Trophoblast cell (in vitro differentiated cells and primary cell): ENCODE data around the gene NEUROD2.

Source experiments
- DNase-seq, 2 donors: peaks; one replicate each; pipeline ENCODE4 v3.0.0-alpha.2; 2016
- H2AFZ ChIP-seq: 2 replicates; pipeline ENCODE4 v1.6.1; 2013; ENCODE audit warnings: low read length, moderate library complexity, mild to moderate bottlenecking; ENCODE audit not compliant: insufficient read depth, poor library complexity
- H2AK5ac ChIP-seq: 2 replicates; pipeline ENCODE4 v1.6.1; 2013; ENCODE audit warnings: mild to moderate bottlenecking, low read length
- H2BK120ac ChIP-seq: 2 replicates; pipeline ENCODE4 v1.6.1; 2013; ENCODE audit warnings: low read length, mild to moderate bottlenecking, moderate library complexity; ENCODE audit not compliant: insufficient read depth, poor library complexity
- H2BK12ac ChIP-seq: 2 replicates; pipeline ENCODE4 v1.6.1; 2013; ENCODE audit warnings: mild to moderate bottlenecking, low read length, moderate library complexity
- H2BK5ac ChIP-seq: 2 replicates; pipeline ENCODE4 v1.6.1; 2013; ENCODE audit warnings: low read length, low read depth, moderate library complexity, mild to moderate bottlenecking; ENCODE audit not compliant: poor library complexity
- H3K14ac ChIP-seq: 2 replicates; pipeline ENCODE4 v1.6.1; 2013; ENCODE audit warnings: mild to moderate bottlenecking, low read length
- H3K18ac ChIP-seq: 2 replicates; pipeline ENCODE4 v1.6.1; 2013; ENCODE audit warnings: mild to moderate bottlenecking, low read length
- H3K23ac ChIP-seq: 2 replicates; pipeline ENCODE4 v1.6.1; 2013; ENCODE audit warnings: low read length
- H3K27ac ChIP-seq: 2 replicates; pipeline ENCODE4 v1.5.1; 2013; ENCODE audit warnings: low read depth, mild to moderate bottlenecking, inconsistent platforms, low read length, moderate library complexity
- H3K27me3 ChIP-seq: 2 replicates; pipeline ENCODE4 v1.6.1; 2013; ENCODE audit warnings: inconsistent platforms, mild to moderate bottlenecking, low read length, moderate library complexity; ENCODE audit not compliant: insufficient read depth
- H3K36me3 ChIP-seq, 2 experiments: 1 replicate in 1 of 2; 2 replicates in 1 of 2; pipeline ENCODE4 v1.6.1; 2013; ENCODE audit warnings: low read length in 2 of 2, mild to moderate bottlenecking in 2 of 2, moderate library complexity in 1 of 2; ENCODE audit not compliant: insufficient read depth in 2 of 2, control insufficient read depth in 1 of 2
- H3K4ac ChIP-seq: 2 replicates; pipeline ENCODE4 v1.6.1; 2013; ENCODE audit warnings: low read depth, mild to moderate bottlenecking, low read length, moderate library complexity
- H3K4me1 ChIP-seq, 2 experiments: 1 replicate in 1 of 2; 2 replicates in 1 of 2; pipeline ENCODE4 v1.6.1; 2013; ENCODE audit warnings: low read length in 2 of 2, mild to moderate bottlenecking in 2 of 2, moderate library complexity in 1 of 2; ENCODE audit not compliant: insufficient read depth in 2 of 2, control insufficient read depth in 1 of 2
- H3K4me2 ChIP-seq: 2 replicates; pipeline ENCODE4 v1.6.1; 2013; ENCODE audit warnings: inconsistent platforms, mild to moderate bottlenecking, low read length, moderate library complexity
- H3K4me3 ChIP-seq: 2 replicates; pipeline ENCODE4 v1.5.1; 2013; ENCODE audit warnings: mild to moderate bottlenecking, low read depth, low read length, inconsistent platforms
- H3K79me1 ChIP-seq: one replicate; pipeline ENCODE4 v1.6.1; 2013; ENCODE audit warnings: low read length
- H3K79me2 ChIP-seq: 2 replicates; pipeline ENCODE4 v1.6.1; 2013; ENCODE audit warnings: low read length, mild to moderate bottlenecking; ENCODE audit not compliant: control insufficient read depth, insufficient read depth, poor library complexity
- H3K9ac ChIP-seq: 2 replicates; pipeline ENCODE4 v1.6.1; 2013; ENCODE audit warnings: mild to moderate bottlenecking, low read length
- H3K9me3 ChIP-seq: 2 replicates; pipeline ENCODE4 v1.6.1; 2013; ENCODE audit warnings: low read depth, mild to moderate bottlenecking, control low read depth, inconsistent platforms, low read length; ENCODE audit not compliant: insufficient read depth
- H4K12ac ChIP-seq: 2 replicates; pipeline ENCODE4 v1.6.1; 2013; ENCODE audit warnings: low read depth, mild to moderate bottlenecking, low read length, moderate library complexity
- H4K8ac ChIP-seq: 2 replicates; pipeline ENCODE4 v1.6.1; 2013; ENCODE audit warnings: low read depth, mild to moderate bottlenecking, low read length, moderate library complexity
- H4K91ac ChIP-seq: one replicate; pipeline ENCODE4 v1.6.1; 2013; ENCODE audit warnings: low read depth, mild to moderate bottlenecking, low read length, moderate library complexity
- WGBS: extraction: QIAGEN DNeasy Blood & Tissue Kit; methylation state at CpG from one replicate; pipeline ENCODE4 v1.1.7; 2013; ENCODE audit warnings: missing lambda C conversion rate; ENCODE audit not compliant: insufficient read length, insufficient coverage; ENCODE audit errors: extremely low coverage; 5-methylcytosine and 5-hydroxymethylcytosine counted together

Gene NEUROD2

DNA sequence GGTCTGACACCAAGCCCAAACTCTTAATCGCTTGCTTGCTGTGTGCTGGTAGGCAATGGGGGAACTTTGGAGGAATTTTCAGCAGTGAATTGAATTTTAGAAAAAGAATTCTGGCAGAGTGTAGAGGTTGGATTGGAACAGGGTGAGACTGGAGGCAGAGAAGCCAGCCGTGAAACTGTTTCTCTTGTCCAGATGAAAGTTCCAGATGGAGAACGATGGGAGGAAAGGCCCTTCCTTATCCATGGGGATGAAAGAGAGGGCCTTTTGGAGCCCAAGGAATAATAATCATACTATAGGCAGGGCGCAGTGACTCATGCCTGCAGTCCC lies 26.0 kb downstream of the NEUROD2 start:
- Histone ChIP-seq H3K4me3 (no peak overlapping the region), H3K79me1 (no peaks in the 10 kb centered on the region), H3K14ac (no peak overlapping the region), H2BK12ac (no peak overlapping the region), H3K18ac (no peak overlapping the region), H3K4ac (no peak overlapping the region), H3K4me2 (no peak overlapping the region), H3K27ac (no peak overlapping the region), H4K12ac (no peak overlapping the region), H4K8ac (no peak overlapping the region), H3K4me1 (no peaks in the 10 kb centered on the region), H2BK5ac (no peak overlapping the region), H3K9ac (no peak overlapping the region), H3K79me2 (no peaks in the 10 kb centered on the region), H2AFZ (no peak overlapping the region), H3K23ac (no peak overlapping the region), H2AK5ac (no peak overlapping the region), H2BK120ac (no peak overlapping the region), H4K91ac (no peak overlapping the region), H3K36me3 (no peaks in the 10 kb centered on the region), H3K27me3 (no peaks in the 10 kb centered on the region), H3K9me3 (no peaks in the 10 kb centered on the region)
- no CpG with 5 or more reads among the region's 4 CpGs for WGBS
- DNase-seq: no peak

GRCh38 chr17:39581071-39581758 lies 26.5 kb downstream of the NEUROD2 start:
- Histone ChIP-seq H3K14ac (no peak overlapping the region), H4K91ac (no peak overlapping the region), H2AFZ (no peak overlapping the region), H3K4me1 (no peaks in the 10 kb centered on the region), H2BK120ac (no peak overlapping the region), H3K18ac (no peak overlapping the region), H4K8ac (no peak overlapping the region), H2BK5ac (no peak overlapping the region), H3K9ac (no peak overlapping the region), H2AK5ac (no peak overlapping the region), H3K27me3 (no peaks in the 10 kb centered on the region), H3K23ac (no peak overlapping the region), H3K27ac (no peak overlapping the region), H3K4ac (no peak overlapping the region), H2BK12ac (no peak overlapping the region), H3K36me3 (no peaks in the 10 kb centered on the region), H3K9me3 (no peaks in the 10 kb centered on the region), H3K4me2 (no peak overlapping the region), H3K4me3 (no peak overlapping the region), H3K79me1 (no peaks in the 10 kb centered on the region), H4K12ac (no peak overlapping the region), H3K79me2 (no peaks in the 10 kb centered on the region)
- DNase-seq: no peak
- WGBS: no CpG with 5 or more reads among the region's 20 CpGs

GRCh38 chr17:39580082-39580468 lies 27.6 kb downstream of the NEUROD2 start:
- H3K79me1 ChIP-seq: no peaks in the 10 kb centered on the region
- no peak overlapping the region for H2BK120ac ChIP-seq
- no peak overlapping the region for H4K91ac ChIP-seq
- H3K18ac ChIP-seq: no peak overlapping the region
- H2BK12ac ChIP-seq: no peak overlapping the region
- no CpG with 5 or more reads among the region's 7 CpGs for WGBS
- H3K23ac ChIP-seq: no peak overlapping the region
- H3K9me3 ChIP-seq: no peaks in the 10 kb centered on the region
- no peak overlapping the region for H3K9ac ChIP-seq
- H3K4me1 ChIP-seq: no peaks in the 10 kb centered on the region
- no peak overlapping the region for H2AFZ ChIP-seq
- no peak overlapping the region for H4K12ac ChIP-seq
- no peak overlapping the region for H3K4me2 ChIP-seq
- H3K4me3 ChIP-seq: no peak overlapping the region
- H3K4ac ChIP-seq: no peak overlapping the region
- no peak overlapping the region for H2BK5ac ChIP-seq
- H3K79me2 ChIP-seq: no peaks in the 10 kb centered on the region
- H4K8ac ChIP-seq: no peak overlapping the region
- no peak overlapping the region for H3K14ac ChIP-seq
- no peak overlapping the region for H3K27ac ChIP-seq
- H3K27me3 ChIP-seq: no peaks in the 10 kb centered on the region
- H3K36me3 ChIP-seq: no peaks in the 10 kb centered on the region
- DNase-seq: no peak
- no peak overlapping the region for H2AK5ac ChIP-seq

DNA sequence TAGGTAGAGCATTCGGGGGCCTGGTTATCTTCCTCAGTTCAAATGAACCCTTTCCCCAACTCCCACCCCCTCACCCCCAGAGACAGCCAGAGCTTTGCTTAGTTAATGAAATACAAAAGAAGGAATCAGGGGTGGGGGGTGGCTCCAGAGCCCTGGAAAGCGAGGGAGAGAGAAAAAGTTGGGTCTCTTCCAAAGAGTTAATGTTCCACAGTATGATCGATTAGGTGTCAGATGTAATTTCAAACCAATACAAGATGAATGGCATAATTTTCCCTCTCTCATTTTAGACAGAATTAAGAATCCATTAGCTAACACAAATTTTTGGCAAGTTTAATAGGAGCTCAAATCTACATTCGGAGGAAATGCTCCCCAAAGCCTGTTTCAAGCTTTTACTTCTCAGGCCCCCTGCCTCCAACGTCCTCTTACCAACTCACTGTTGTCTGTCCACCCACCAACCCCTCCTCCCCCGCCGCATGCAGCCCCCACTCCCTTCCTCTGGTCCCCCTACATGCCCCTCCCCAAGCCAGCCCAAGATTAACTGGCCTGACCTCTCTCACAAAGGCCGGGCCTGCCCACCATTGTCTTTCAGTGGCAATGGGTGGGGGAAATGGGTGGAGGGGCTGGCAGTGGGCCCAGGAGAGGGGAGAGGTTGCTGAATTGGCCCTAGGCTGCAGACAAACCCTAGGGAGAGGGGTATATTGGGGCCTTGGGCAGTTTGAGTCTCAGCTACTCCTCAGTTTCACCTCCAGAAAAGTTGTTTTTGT lies 28.2 kb downstream of the NEUROD2 start:
- Histone ChIP-seq H2AFZ (no peak overlapping the region), H3K4me1 (no peaks in the 10 kb centered on the region), H2BK5ac (no peak overlapping the region), H2BK120ac (no peak overlapping the region), H3K9me3 (no peaks in the 10 kb centered on the region), H3K27ac (no peak overlapping the region), H3K23ac (no peak overlapping the region), H4K91ac (no peak overlapping the region), H4K12ac (no peak overlapping the region), H3K9ac (no peak overlapping the region), H3K4ac (no peak overlapping the region), H3K14ac (no peak overlapping the region), H3K36me3 (no peaks in the 10 kb centered on the region), H3K4me3 (no peak overlapping the region), H3K27me3 (no peaks in the 10 kb centered on the region), H4K8ac (no peak overlapping the region), H3K79me1 (no peaks in the 10 kb centered on the region), H3K79me2 (no peaks in the 10 kb centered on the region), H3K18ac (no peak overlapping the region), H2BK12ac (no peak overlapping the region), H3K4me2 (no peak overlapping the region), H2AK5ac (no peak overlapping the region)
- WGBS: no CpG with 5 or more reads among the region's 8 CpGs
- no peak for DNase-seq
